Neuronal stem cell (in vitro differentiated cells): Measurements from ENCODE around the gene BLOC1S2.

Source experiments
- DNase-seq: peaks from one replicate; pipeline ENCODE4 v3.0.0-alpha.2; 2013; ENCODE audit warnings: low spot score
- H2AFZ ChIP-seq: one replicate; pipeline ENCODE4 v1.6.1; 2013; ENCODE audit warnings: mild to moderate bottlenecking, low read length, inconsistent platforms
- H2AK5ac ChIP-seq: 2 replicates; pipeline ENCODE4 v1.6.1; 2013; ENCODE audit warnings: low read depth, mild to moderate bottlenecking, inconsistent platforms, low read length, moderate library complexity, mixed read lengths
- H2BK120ac ChIP-seq: 2 replicates; pipeline ENCODE4 v1.6.1; 2013; ENCODE audit warnings: low read depth, mild to moderate bottlenecking, inconsistent platforms, low read length, moderate library complexity, mixed read lengths
- H2BK12ac ChIP-seq: one replicate; pipeline ENCODE4 v1.6.1; 2013; ENCODE audit warnings: low read length, inconsistent platforms
- H2BK15ac ChIP-seq: 2 replicates; pipeline ENCODE4 v1.6.1; 2013; ENCODE audit warnings: mild to moderate bottlenecking, low read length, inconsistent platforms, mixed read lengths
- H2BK5ac ChIP-seq: one replicate; pipeline ENCODE4 v1.6.1; 2013; ENCODE audit warnings: inconsistent platforms, mild to moderate bottlenecking, low read length, moderate library complexity
- H3K14ac ChIP-seq: one replicate; pipeline ENCODE4 v1.6.1; 2013; ENCODE audit warnings: low read length, inconsistent platforms
- H3K18ac ChIP-seq: 2 replicates; pipeline ENCODE4 v1.6.1; 2013; ENCODE audit warnings: low read length, inconsistent platforms
- H3K23ac ChIP-seq: 2 replicates; pipeline ENCODE4 v1.6.1; 2013; ENCODE audit warnings: low read depth, mild to moderate bottlenecking, mixed read lengths, low read length, inconsistent platforms; ENCODE audit not compliant: poor library complexity
- H3K27ac ChIP-seq: replicated peaks from 3 replicates; pipeline ENCODE4 v1.5.1; 2013; ENCODE audit warnings: low read length, inconsistent platforms
- H3K27me3 ChIP-seq, 3 experiments: 2 replicates each; pipeline ENCODE4 v1.6.1; 2013; ENCODE audit warnings: low read length in 3 of 3, mild to moderate bottlenecking in 2 of 3, inconsistent platforms in 1 of 3, low read depth in 1 of 3, mixed read lengths in 1 of 3, moderate library complexity in 1 of 3; ENCODE audit not compliant: control insufficient read depth in 3 of 3, insufficient read depth in 3 of 3
- H3K36me3 ChIP-seq, 2 donors: replicated peaks in 1 of 2; 2 replicates each; pipeline ENCODE4 v1.6.1; 2013; ENCODE audit warnings: low read length in 2 of 2; ENCODE audit not compliant: control insufficient read depth in 2 of 2, insufficient read depth in 2 of 2
- H3K4ac ChIP-seq: 2 replicates; pipeline ENCODE4 v1.6.1; 2013; ENCODE audit warnings: inconsistent platforms, mild to moderate bottlenecking, low read length, moderate library complexity
- H3K4me1 ChIP-seq, 2 donors: 1 replicate in 1 of 2; 2 replicates in 1 of 2; pipeline ENCODE4 v1.6.1; 2013; ENCODE audit warnings: low read length in 2 of 2, low read depth in 1 of 2; ENCODE audit not compliant: control insufficient read depth in 2 of 2, insufficient read depth in 1 of 2
- H3K4me2 ChIP-seq: one replicate; pipeline ENCODE4 v1.6.1; 2013; ENCODE audit warnings: mild to moderate bottlenecking, low read length, inconsistent platforms; ENCODE audit not compliant: insufficient read depth, poor library complexity, severe bottlenecking
- H3K4me3 ChIP-seq, 2 donors: 2 replicates each; pipeline ENCODE4 v1.5.1; 2013; ENCODE audit warnings: low read length in 2 of 2, mild to moderate bottlenecking in 2 of 2, inconsistent platforms in 1 of 2, moderate library complexity in 1 of 2
- H3K79me1 ChIP-seq: one replicate; pipeline ENCODE4 v1.6.1; 2013; ENCODE audit warnings: low read depth, mild to moderate bottlenecking, inconsistent platforms, low read length, moderate library complexity
- H3K9ac ChIP-seq: one replicate; pipeline ENCODE4 v1.6.1; 2013; ENCODE audit warnings: mild to moderate bottlenecking, low read depth, low read length, inconsistent platforms; ENCODE audit not compliant: poor library complexity
- H3K9me3 ChIP-seq, 2 donors: replicated peaks in 1 of 2; 2 replicates each; pipeline versions ENCODE3 to v1.6.1; 2013; ENCODE audit warnings: low read length in 2 of 2, mild to moderate bottlenecking in 2 of 2, inconsistent platforms in 1 of 2, low read depth in 1 of 2, mixed read lengths in 1 of 2, moderate library complexity in 1 of 2; ENCODE audit not compliant: control insufficient read depth in 2 of 2, insufficient read depth in 1 of 2
- H4K8ac ChIP-seq: one replicate; pipeline ENCODE4 v1.6.1; 2013; ENCODE audit warnings: low read depth, mild to moderate bottlenecking, inconsistent platforms, low read length, moderate library complexity
- H4K91ac ChIP-seq: one replicate; pipeline ENCODE4 v1.6.1; 2013; ENCODE audit warnings: low read length, low read depth, mild to moderate bottlenecking, inconsistent platforms; ENCODE audit not compliant: poor library complexity
- WGBS, 2 donors: extraction: QIAGEN DNeasy Blood & Tissue Kit; methylation state at CpG; one replicate each; pipeline ENCODE4 v1.1.7; 2013; ENCODE audit warnings: missing lambda C conversion rate in 2 of 2, mixed read lengths in 1 of 2; ENCODE audit not compliant: insufficient read length in 2 of 2, insufficient replicate concordance in 1 of 2; ENCODE audit errors: extremely low coverage in 2 of 2; 5-methylcytosine and 5-hydroxymethylcytosine counted together

Gene BLOC1S2

DNA sequence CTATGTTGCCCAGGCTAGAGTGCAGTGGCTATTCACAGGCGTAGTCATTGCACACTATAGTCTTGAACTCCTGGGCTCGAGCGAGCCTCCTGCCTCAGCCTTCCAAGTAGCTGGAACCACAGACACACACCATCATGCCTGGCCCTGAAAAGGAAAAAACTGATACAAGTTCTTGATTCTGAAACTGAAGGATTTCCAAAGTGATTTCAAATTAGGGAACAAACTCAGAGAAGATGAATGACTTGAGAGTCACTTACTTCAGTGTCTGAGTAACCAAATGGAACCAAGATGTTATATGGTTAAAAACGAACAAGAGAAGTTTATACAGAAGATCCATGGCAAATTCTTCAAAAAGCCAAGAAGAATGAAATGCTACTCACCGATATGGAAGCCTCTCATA, 33.4 kb downstream of the BLOC1S2 start:
- Histone ChIP-seq H3K79me1 (peaks cover 2% of the 10 kb centered on the region), H2AFZ (no peak overlapping the region), H2AK5ac (no peak overlapping the region), H3K27me3 (no peaks in the 10 kb centered on the region), H3K18ac (no peak overlapping the region), H3K4ac (no peak overlapping the region), H3K23ac (no peak overlapping the region), H4K8ac (no peak overlapping the region), H3K4me1 (no peaks in the 10 kb centered on the region), H3K9me3 (no peaks in the 10 kb centered on the region), H2BK120ac (no peak overlapping the region), H3K36me3 (peaks cover 12 to 87% of the 10 kb centered on the region in 2 donors), H3K9ac (no peak overlapping the region), H3K4me3 (no peak overlapping the region), H2BK15ac (no peak overlapping the region), H2BK5ac (no peak overlapping the region), H3K4me2 (no peak overlapping the region), H3K27ac (no peak overlapping the region), H3K14ac (no peak overlapping the region), H4K91ac (no peak overlapping the region), H2BK12ac (no peak overlapping the region)
- DNase-seq: no peak
- no CpG with 5 or more reads among the region's 5 CpGs for WGBS, 2 donors

DNA sequence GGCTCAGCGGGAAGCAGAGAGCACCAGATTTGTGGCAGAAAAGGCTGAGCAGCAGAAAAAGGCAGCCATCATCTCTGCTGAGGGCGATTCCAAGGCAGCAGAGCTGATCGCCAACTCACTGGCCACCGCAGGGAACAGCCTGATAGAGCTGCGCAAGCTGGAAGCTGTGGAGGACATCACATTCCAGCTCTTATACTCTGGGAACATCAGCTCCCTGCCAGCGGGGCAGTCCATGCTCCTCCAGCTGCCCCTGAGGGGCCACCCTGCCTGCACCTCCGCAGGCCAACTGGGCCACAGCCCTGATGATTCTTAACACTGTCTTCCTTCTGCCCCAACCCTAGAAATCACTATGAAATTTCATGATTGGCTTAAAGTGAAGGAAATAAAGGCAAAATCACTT, 37.7 kb downstream of the BLOC1S2 start:
- Histone ChIP-seq H2AK5ac (no peak overlapping the region), H3K27ac (no peak overlapping the region), H3K36me3 (peaks cover 15 to 90% of the 10 kb centered on the region in 2 donors), H2AFZ (no peak overlapping the region), H3K79me1 (peaks cover 2% of the 10 kb centered on the region), H4K8ac (no peak overlapping the region), H3K4me2 (no peak overlapping the region), H4K91ac (no peak overlapping the region), H3K9ac (no peak overlapping the region), H3K4me1 (no peaks in the 10 kb centered on the region), H3K18ac (no peak overlapping the region), H2BK5ac (no peak overlapping the region), H3K4ac (no peak overlapping the region), H3K9me3 (no peaks in the 10 kb centered on the region), H2BK12ac (no peak overlapping the region), H3K27me3 (no peaks in the 10 kb centered on the region), H3K14ac (no peak overlapping the region), H3K23ac (no peak overlapping the region), H2BK120ac (no peak overlapping the region), H2BK15ac (no peak overlapping the region), H3K4me3 (no peak overlapping the region)
- WGBS, 2 donors: no CpG with 5 or more reads among the region's 7 CpGs
- no peak for DNase-seq

DNA sequence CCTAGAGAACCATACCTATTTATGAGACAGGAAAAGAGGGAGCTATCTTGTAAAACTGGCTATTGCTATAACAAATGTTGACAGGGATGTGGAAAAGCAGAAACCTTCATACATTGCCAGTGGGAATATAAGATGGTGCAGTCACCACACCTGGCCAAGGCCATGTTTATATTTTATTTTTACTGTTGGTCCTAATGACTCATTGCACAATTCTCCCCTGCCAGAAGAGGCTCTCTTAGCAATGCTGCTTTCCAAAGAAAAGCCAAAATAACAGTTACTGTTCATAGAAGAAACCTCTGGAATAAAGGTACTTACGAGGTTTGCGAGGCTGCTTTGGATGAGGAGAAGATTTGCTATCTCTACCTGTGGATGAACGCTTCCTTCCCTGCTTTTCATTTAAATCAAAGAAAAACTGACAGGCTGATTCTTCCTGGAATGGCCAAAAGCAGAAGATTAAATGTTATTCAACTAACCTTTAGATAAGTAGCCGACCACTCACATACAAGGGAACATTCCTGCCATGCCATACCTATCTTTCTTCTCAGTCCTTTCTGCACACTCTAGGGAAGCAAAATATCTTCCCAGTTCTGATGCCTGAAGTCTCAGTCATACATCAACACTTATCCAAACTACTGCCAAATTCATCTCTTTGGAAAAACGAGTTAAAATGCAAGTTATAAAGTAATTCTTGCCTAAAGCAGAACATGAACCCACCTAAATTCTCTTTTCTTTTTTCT, 40.8 kb downstream of the BLOC1S2 start:
- H3K36me3 ChIP-seq: peaks cover 20 to 89% of the 10 kb centered on the region in 2 donors

DNA sequence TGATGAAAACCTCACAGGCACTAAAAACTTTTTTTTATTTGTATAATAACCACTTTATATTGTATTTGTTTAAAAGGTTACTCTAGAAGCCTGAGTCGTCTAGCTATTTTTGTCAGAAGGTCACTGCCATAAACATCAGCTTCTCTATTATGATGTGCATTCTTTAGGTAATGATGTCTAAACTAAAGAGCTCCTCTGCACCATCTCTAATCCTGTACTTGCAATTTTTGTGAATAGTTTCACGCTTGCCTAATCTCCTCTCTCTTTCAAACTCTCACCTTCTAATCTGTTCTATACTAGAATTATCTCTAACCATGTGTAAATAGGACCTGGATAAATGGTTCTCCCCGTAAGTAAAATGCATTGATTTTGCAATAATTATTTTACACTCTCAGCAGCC, 46.6 kb downstream of the BLOC1S2 start:
- H2AFZ ChIP-seq: no peak overlapping the region
- WGBS, 2 donors: no CpG with 5 or more reads among the region's 3 CpGs
- H3K9me3 ChIP-seq: no peaks in the 10 kb centered on the region
- H2BK15ac ChIP-seq: no peak overlapping the region
- no peak overlapping the region for H2BK5ac ChIP-seq
- H3K23ac ChIP-seq: no peak overlapping the region
- H3K79me1 ChIP-seq: no peaks in the 10 kb centered on the region
- no peak overlapping the region for H2BK120ac ChIP-seq
- no peak overlapping the region for H3K18ac ChIP-seq
- no peak overlapping the region for H3K27ac ChIP-seq
- H3K27me3 ChIP-seq: no peaks in the 10 kb centered on the region
- no peak for DNase-seq
- no peak overlapping the region for H3K14ac ChIP-seq
- H3K4me1 ChIP-seq: no peaks in the 10 kb centered on the region
- H3K36me3 ChIP-seq: peaks cover 11 to 86% of the 10 kb centered on the region in 2 donors
- H3K9ac ChIP-seq: no peak overlapping the region
- H3K4ac ChIP-seq: no peak overlapping the region
- H2AK5ac ChIP-seq: no peak overlapping the region
- no peak overlapping the region for H3K4me3 ChIP-seq
- H4K91ac ChIP-seq: no peak overlapping the region
- H2BK12ac ChIP-seq: no peak overlapping the region
- no peak overlapping the region for H3K4me2 ChIP-seq
- no peak overlapping the region for H4K8ac ChIP-seq

More for the DNA sequence above, 40.8 kb downstream of the BLOC1S2 start:
- Histone ChIP-seq H4K91ac (no peak overlapping the region), H2BK120ac (no peak overlapping the region), H3K14ac (no peak overlapping the region), H3K4me3 (no peak overlapping the region), H3K79me1 (peaks cover 2% of the 10 kb centered on the region), H3K4me1 (no peaks in the 10 kb centered on the region), H3K9me3 (no peaks in the 10 kb centered on the region), H3K4me2 (no peak overlapping the region), H3K9ac (no peak overlapping the region), H3K27ac (no peak overlapping the region), H2BK5ac (no peak overlapping the region), H2BK12ac (no peak overlapping the region), H2BK15ac (no peak overlapping the region), H3K27me3 (no peaks in the 10 kb centered on the region), H4K8ac (no peak overlapping the region), H2AK5ac (no peak overlapping the region), H2AFZ (no peak overlapping the region), H3K4ac (no peak overlapping the region), H3K23ac (no peak overlapping the region), H3K18ac (no peak overlapping the region)
- WGBS, 2 donors: no CpG with 5 or more reads among the region's 5 CpGs
- no peak for DNase-seq
